ENCODE results near the gene POMT1.
A peak's percentile ranks its signal among the peaks of the same experiment; 100 is the strongest.

Gene POMT1

DNA sequence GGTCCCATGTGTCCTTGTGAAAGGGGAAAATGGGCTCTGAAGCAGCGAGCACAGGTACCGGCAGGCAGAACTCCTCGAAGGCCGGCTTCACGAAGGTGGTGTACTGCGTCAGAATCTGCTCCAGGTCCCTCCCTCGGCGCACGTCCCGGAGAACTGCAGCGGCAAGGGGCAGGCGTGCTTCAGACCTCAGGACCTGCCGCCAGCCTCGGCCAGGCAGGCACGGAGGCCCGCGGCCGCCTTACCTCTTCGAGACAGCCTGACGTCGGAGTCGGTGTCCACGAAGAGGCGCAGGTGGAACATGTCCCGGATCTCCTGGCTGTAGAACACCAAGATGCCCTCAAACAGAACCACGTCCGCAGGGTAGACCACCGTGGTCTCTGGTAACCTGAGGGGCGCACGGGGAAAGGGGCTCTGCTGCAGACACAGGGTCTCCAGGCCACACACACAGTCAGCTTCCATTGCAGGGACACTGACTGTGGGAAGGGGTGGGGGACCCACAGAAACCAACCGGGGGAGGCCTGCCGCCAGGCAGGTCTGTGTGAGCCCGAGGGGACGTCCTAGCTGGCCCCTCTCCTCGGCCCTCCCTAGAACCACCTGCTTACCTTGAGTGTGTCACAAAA, 26.3 kb downstream of the POMT1 start:
- TF ChIP-seq CSRNP3 (CRISPR knock-in tag; IDR thresholded peaks at IDR 0.05) (no peak), SNAI2 (CRISPR knock-in tag; IDR thresholded peaks at IDR 0.05) (no peak), ZC3H10 (CRISPR knock-in tag; IDR thresholded peaks at IDR 0.05) (no peak), PPARA (CRISPR knock-in tag; IDR thresholded peaks at IDR 0.05; ENCODE audit: borderline replicate concordance) (no peak)
- no peak for ATAC-seq

DNA sequence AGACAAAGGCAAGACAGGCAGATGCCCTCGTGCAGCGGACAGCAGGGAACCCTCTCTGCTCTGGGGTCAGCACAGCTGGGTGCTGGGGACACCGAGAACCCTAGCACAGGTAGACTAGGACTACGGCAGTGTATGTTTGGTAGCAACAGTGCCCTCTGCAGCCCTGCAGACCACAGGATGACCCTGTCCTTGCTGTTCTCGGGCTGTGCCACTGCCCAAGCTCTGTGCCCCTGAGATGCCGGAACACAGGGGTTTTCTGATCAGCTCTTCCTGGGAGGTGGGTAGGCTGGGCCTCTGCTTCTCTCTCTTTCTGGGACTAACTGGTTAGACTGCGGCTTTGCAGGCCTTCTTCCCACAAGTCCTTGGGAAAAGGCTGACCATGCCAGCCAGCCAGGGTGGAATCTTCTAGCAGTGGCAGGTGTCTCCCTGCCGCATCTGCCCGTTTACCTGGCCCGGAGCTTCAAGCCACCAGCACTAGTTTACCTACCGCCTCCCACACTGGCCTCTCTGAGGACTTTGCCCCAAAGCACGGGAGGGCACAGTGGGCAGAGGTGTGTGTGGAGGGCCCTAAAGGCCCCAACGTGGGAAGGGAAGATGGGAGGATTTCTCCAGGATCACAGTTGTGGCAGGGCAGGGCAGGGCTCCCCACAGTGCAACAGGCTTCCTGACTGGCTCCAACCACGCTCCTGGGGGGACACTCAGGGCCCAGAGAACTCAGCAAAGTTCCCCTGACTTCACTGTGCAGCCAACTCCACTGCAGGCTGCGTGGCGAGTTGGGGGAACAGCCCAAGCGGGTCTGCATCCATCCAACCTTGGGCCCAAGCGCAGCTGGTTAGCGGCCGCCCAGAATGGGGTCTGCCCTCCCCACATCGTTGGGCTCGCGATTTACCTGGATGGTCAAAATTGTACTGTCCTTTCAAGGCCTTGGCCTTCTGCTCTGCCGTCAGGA, 27.2 kb downstream of the POMT1 start:
- TF ChIP-seq, protein P1, sequence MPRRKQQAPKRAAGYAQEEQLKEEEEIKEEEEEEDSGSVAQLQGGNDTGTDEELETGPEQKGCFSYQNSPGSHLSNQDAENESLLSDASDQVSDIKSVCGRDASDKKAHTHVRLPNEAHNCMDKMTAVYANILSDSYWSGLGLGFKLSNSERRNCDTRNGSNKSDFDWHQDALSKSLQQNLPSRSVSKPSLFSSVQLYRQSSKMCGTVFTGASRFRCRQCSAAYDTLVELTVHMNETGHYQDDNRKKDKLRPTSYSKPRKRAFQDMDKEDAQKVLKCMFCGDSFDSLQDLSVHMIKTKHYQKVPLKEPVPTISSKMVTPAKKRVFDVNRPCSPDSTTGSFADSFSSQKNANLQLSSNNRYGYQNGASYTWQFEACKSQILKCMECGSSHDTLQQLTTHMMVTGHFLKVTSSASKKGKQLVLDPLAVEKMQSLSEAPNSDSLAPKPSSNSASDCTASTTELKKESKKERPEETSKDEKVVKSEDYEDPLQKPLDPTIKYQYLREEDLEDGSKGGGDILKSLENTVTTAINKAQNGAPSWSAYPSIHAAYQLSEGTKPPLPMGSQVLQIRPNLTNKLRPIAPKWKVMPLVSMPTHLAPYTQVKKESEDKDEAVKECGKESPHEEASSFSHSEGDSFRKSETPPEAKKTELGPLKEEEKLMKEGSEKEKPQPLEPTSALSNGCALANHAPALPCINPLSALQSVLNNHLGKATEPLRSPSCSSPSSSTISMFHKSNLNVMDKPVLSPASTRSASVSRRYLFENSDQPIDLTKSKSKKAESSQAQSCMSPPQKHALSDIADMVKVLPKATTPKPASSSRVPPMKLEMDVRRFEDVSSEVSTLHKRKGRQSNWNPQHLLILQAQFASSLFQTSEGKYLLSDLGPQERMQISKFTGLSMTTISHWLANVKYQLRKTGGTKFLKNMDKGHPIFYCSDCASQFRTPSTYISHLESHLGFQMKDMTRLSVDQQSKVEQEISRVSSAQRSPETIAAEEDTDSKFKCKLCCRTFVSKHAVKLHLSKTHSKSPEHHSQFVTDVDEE (CRISPR knock-in tag; IDR thresholded peaks at IDR 0.05), result no peak
- TF ChIP-seq, protein P2, sequence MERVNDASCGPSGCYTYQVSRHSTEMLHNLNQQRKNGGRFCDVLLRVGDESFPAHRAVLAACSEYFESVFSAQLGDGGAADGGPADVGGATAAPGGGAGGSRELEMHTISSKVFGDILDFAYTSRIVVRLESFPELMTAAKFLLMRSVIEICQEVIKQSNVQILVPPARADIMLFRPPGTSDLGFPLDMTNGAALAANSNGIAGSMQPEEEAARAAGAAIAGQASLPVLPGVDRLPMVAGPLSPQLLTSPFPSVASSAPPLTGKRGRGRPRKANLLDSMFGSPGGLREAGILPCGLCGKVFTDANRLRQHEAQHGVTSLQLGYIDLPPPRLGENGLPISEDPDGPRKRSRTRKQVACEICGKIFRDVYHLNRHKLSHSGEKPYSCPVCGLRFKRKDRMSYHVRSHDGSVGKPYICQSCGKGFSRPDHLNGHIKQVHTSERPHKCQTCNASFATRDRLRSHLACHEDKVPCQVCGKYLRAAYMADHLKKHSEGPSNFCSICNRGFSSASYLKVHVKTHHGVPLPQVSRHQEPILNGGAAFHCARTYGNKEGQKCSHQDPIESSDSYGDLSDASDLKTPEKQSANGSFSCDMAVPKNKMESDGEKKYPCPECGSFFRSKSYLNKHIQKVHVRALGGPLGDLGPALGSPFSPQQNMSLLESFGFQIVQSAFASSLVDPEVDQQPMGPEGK (CRISPR knock-in tag; IDR thresholded peaks at IDR 0.05; ENCODE audit: borderline replicate concordance), result no peak
- no peak for TF ChIP-seq SNAI2 (CRISPR knock-in tag; IDR thresholded peaks at IDR 0.05)
- TF ChIP-seq ZNF8 (CRISPR knock-in tag; IDR thresholded peaks at IDR 0.05), result no peak
- TF ChIP-seq CSRNP3 (CRISPR knock-in tag; IDR thresholded peaks at IDR 0.05), result no peak
- no peak for TF ChIP-seq ZC3H10 (CRISPR knock-in tag; IDR thresholded peaks at IDR 0.05)
- TF ChIP-seq POU6F1 (CRISPR knock-in tag; IDR thresholded peaks at IDR 0.05; ENCODE audit: borderline replicate concordance, low read depth), result no peak
- TF ChIP-seq BACH2 (CRISPR knock-in tag; IDR thresholded peaks at IDR 0.05; ENCODE audit: borderline replicate concordance), result no peak
- no peak for TF ChIP-seq ZNF565 (CRISPR knock-in tag; conservative IDR thresholded peaks at IDR 0.05; ENCODE audit: low read depth)
- TF ChIP-seq RARB (CRISPR knock-in tag; IDR thresholded peaks at IDR 0.05), result no peak
- TF ChIP-seq CSDC2 (CRISPR knock-in tag; IDR thresholded peaks at IDR 0.05), result no peak
- no peak for TF ChIP-seq ARNTL (CRISPR knock-in tag; IDR thresholded peaks at IDR 0.05; ENCODE audit: borderline replicate concordance, low read depth)
- TF ChIP-seq OSR1 (CRISPR knock-in tag; IDR thresholded peaks at IDR 0.05), result no peak
- no peak for ATAC-seq

DNA sequence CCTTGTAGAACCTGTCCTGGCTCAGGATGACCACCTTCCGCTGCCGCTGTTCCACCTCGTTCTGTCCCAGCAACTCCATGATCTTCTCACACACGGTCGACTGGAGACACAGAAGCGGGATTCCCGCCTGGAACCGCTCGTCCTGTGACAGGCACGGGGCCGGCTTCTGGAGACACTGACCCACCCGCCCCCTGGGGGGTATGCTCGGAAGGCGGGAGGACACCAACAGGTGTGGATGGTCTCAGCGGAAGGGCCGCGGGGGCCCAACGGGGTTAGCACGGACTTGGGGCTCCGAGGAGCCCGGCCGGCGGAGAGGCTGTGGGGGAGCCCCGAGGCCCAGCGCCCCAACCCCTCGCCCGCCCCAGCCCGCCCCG, 27.8 kb downstream of the POMT1 start:
- TF ChIP-seq BACH2 (CRISPR knock-in tag; IDR thresholded peaks at IDR 0.05; ENCODE audit: borderline replicate concordance) (no peak), TOX (CRISPR knock-in tag; IDR thresholded peaks at IDR 0.05; ENCODE audit: borderline replicate concordance) (no peak), SNAI2 (CRISPR knock-in tag; IDR thresholded peaks at IDR 0.05) (no peak)
- peak; percentile 63 for ATAC-seq
